Measurements from ENCODE around the gene DMGDH.

The DMGDH gene

GRCh38 chr5:79069488-79070349, at the start of gene DMGDH, which contains the start of gene BHMT2:
Gene DMGDH (minus strand): TSS chr5:79069674. CDS start chr5:79069620, 54 bp downstream.
Gene BHMT2 (plus strand): TSS chr5:79069767. CDS start chr5:79069783, 16 bp downstream.
- peak; percentile 49 for DNase-seq

- DNase-seq, result no peak
These were observed 43.2 kb upstream of the DMGDH start for GRCh38 chr5:79112703-79113058.

GRCh38 chr5:79111960-79112702, 42.7 kb upstream of the DMGDH start:
- DNase-seq, result no peak

GRCh38 chr5:79111387-79111959, 42.0 kb upstream of the DMGDH start, which contains the start of gene BHMT:
Gene BHMT (plus strand): TSS chr5:79111809. CDS start chr5:79111886, 77 bp downstream.
- no peak for DNase-seq

- DNase-seq, result no peak
These were observed 40.3 kb upstream of the DMGDH start for GRCh38 chr5:79109527-79110492.

- DNase-seq, result no peak
These were observed 39.3 kb upstream of the DMGDH start for GRCh38 chr5:79108792-79109191.

GRCh38 chr5:79108086-79108485, 38.6 kb upstream of the DMGDH start:
- DNase-seq, result no peak

GRCh38 chr5:79107020-79107796, 37.7 kb upstream of the DMGDH start:
- DNase-seq, result no peak

GRCh38 chr5:79105868-79106267, 36.4 kb upstream of the DMGDH start:
- DNase-seq, result no peak

GRCh38 chr5:79093762-79094161, 24.3 kb upstream of the DMGDH start:
- DNase-seq, result no peak

- no peak for DNase-seq
These were observed 21.6 kb upstream of the DMGDH start for GRCh38 chr5:79091064-79091463.

- no peak for DNase-seq
These were observed 19.0 kb upstream of the DMGDH start for GRCh38 chr5:79088507-79088906.

- no peak for DNase-seq
These were observed 16.6 kb upstream of the DMGDH start for GRCh38 chr5:79086116-79086515.

GRCh38 chr5:79081779-79082178, 12.3 kb upstream of the DMGDH start:
- DNase-seq, result no peak

- DNase-seq, result no peak
These were observed 11.3 kb upstream of the DMGDH start for GRCh38 chr5:79080804-79081203.

- no peak for DNase-seq
These were observed 8.3 kb upstream of the DMGDH start for GRCh38 chr5:79077680-79078365.

GRCh38 chr5:79076819-79077218, 7.3 kb upstream of the DMGDH start:
- DNase-seq, result no peak

- no peak for DNase-seq
These were observed 6.4 kb upstream of the DMGDH start for GRCh38 chr5:79075646-79076426.

- no peak for DNase-seq
These were observed 5.2 kb upstream of the DMGDH start for GRCh38 chr5:79074641-79075040.

- DNase-seq, result peak; percentile 44
These were observed 835 bp upstream of the DMGDH start for GRCh38 chr5:79070350-79070667.
